Gastroesophageal sphincter (tissue), 3 donors: Measurements from ENCODE around the gene IFI35.

Source experiments
- CTCF ChIP-seq, 4 experiments: fragments of 200-600 bp in 2 of 4; fragments of 450-650 bp in 2 of 4; sonication (generic) in 1 of 4; IDR thresholded peaks; one replicate each; pipeline ENCODE4 v1.5.1; 2017 to 2019; ENCODE audit warnings: antibody characterized with exemption in 4 of 4, mild to moderate bottlenecking in 2 of 4, moderate library complexity in 2 of 4
- EP300 ChIP-seq: sonication (generic); formaldehyde crosslinking; IDR thresholded peaks from one replicate; pipeline ENCODE4 v1.6.1; 2017; ENCODE audit warnings: antibody characterized with exemption, mild to moderate bottlenecking
- POLR2A ChIP-seq, 2 donors: fragments of 450-650 bp; IDR thresholded peaks; one replicate each; pipeline ENCODE4 v1.6.1; 2017; ENCODE audit warnings: antibody characterized with exemption in 2 of 2, mild to moderate bottlenecking in 2 of 2, moderate library complexity in 1 of 2
- POLR2AphosphoS5 ChIP-seq: sonication (generic); formaldehyde crosslinking; IDR thresholded peaks from one replicate; pipeline ENCODE4 v1.6.1; 2017; ENCODE audit warnings: antibody characterized with exemption

GRCh38 chr17:42975265-42975664 is 31.3 kb upstream of the IFI35 start:
- TF ChIP-seq CTCF (IDR thresholded peaks at IDR 0.05) (no peak), POLR2A (IDR thresholded peaks at IDR 0.05) (no peak), EP300 (no peak), POLR2AphosphoS5 (no peak)
